GM12892 (cell line): ENCODE measurements around the gene SEPTIN2.
A peak's percentile ranks its signal among the peaks of the same experiment; 100 is the strongest.
"Not testable (repeated sequence)": the region's sequence is repeated elsewhere in the genome, so short reads cannot be mapped to it uniquely, and the experiment has no call there.

ENCODE experiments used
- DNase-seq: peaks from one replicate; pipeline ENCODE4 v3.0.0; 2011; ENCODE audit not compliant: insufficient read length
- FAIRE-seq: peaks from 2 replicates; lab custom pipeline; 2011; peaks lifted over from hg19 to GRCh38; lab: Jason Lieb, UNC
- POLR2A ChIP-seq: IDR thresholded peaks from 2 replicates; pipeline ENCODE4 v1.6.1; 2011; ENCODE audit warnings: low read depth, low read length, control low read depth
- POLR2AphosphoS5 ChIP-seq: IDR thresholded peaks from 2 replicates; pipeline ENCODE4 v1.6.1; 2011; ENCODE audit warnings: low read depth, low read length, control low read depth
- TAF1 ChIP-seq: IDR thresholded peaks from 2 replicates; pipeline ENCODE4 v1.6.1; 2011; ENCODE audit warnings: low read depth, mild to moderate bottlenecking, control low read depth, low read length, borderline replicate concordance

Gene SEPTIN2

DNA sequence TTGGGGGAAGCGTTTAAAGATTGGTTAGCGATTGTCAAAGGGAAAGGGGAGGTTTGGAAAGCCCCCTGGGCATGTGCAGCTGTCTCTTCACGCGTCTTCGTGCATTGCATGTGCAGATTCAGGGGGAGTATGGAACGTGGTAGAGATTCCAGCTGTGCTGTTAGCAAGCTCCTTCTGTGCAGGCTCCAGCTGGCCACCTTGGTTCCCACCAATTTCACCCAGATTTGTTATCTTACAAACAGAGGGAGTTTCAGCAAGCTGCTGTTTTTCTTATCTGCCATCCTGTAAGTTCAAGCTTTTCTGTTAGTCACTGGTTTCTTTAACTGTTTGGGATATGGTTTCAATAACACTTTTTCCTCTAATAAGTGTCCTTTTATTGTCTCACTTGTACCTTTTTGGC lies 70.8 kb downstream of the SEPTIN2 start:
- TF ChIP-seq POLR2AphosphoS5, result no peak
- TF ChIP-seq POLR2A, result no peak
- no peak for TF ChIP-seq TAF1
- no peak for DNase-seq
- FAIRE-seq, result no peak

DNA sequence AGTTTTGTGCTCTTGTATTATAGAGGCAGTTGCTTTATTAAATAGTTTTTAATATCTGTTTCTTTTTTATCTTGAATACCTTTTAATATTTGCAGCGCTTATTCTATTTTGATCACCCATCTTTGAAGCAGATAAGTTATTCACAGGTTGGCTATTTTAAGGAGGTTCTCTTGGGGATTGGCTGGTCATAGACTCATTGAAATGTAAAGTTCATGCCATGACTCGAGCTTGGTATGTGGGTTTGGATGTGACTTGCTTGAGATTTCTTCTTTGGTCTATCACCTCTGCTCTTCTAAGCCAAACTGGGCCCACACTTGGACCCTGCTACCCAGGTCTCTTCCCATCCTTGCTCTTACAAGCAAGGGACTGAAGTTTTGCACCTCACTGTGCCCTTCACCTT lies 74.0 kb downstream of the SEPTIN2 start:
- no peak for TF ChIP-seq POLR2A
- no peak for TF ChIP-seq POLR2AphosphoS5
- no peak for TF ChIP-seq TAF1
- FAIRE-seq (no peak), DNase-seq (no peak)

DNA sequence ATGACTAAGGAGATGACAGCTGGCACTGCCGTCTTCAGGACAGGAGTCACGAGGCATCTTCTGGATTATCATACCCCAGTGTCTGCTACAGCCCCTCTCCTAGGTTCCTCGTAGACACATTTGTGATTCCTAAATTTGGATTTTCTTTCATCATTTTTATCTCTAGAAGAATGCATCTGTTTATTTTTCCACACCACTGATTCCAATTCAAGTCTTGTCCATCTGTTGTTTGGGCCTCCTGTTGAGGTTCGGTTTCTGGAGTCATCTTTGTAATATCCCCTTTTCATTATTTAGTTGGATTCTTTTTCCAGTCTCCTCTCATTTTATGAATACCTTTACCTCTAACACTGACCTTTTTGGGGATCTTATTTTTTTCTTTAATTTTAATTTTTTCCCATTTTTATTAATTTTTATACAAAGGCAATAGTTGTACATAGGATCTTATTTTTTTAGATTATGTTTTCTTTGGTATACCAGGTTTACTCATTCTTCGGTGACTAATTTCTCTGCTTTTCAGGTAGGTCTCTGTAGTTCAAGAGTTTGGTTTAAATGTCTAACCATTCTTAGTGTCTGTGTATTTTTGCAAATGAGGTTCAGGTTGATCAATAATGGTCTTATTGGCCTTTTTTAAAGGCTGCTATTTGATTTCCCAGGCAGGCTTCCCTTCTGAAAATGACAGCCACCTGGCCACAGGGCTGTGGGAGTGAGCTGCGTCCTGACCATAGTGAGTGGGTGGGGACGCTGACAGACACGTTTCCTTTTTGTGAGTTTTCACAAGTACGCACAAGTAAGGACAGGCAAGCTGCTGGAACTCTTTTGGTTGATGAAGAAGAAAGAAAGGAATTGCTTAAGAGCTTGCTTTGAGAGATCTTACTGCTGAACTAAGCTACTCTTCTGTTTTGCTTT lies 74.8 kb downstream of the SEPTIN2 start:
- FAIRE-seq (peak; percentile 92), DNase-seq (peak; percentile 34)
- TF ChIP-seq TAF1, result no peak
- no peak for TF ChIP-seq POLR2AphosphoS5
- no peak for TF ChIP-seq POLR2A

DNA sequence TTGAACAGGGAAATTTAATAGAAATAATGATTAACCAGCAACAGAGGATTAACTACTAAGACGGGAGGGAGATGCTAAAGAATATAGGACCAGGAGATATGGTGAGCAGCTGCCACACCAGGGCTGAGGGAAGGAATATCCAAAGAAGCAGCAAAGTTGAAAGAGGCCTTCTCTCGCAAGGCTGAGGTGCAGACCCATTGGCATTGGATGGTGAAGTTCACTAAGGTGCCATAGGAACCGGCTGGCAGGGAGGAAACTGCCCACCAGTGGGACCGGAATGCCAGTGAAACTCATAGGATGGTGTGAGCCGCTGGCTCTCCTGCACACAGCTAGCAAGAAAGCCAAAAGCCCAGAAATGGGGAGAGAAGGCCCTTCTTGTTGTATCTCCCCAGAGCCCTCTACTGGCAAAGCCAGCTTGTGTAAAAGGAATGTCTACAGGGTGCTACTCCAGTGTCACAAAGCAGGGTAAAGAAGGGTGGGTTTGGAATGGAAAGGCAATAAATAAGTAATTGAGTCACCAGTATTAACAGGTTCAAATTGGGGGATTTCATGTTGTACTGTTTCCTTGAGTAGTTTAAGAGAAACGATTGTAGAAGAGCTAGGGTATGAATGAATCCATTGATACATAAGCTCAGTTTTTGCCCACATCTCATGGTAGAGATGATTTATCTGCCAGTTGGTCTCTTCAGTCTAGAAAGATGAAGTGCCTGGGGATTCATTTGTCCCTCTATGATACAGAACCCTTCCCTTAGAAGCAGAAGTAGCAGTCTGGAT lies 76.4 kb downstream of the SEPTIN2 start:
- TF ChIP-seq POLR2AphosphoS5 (no peak), TAF1 (no peak), POLR2A (no peak)
- FAIRE-seq (peak; percentile 14), DNase-seq (no peak)

DNA sequence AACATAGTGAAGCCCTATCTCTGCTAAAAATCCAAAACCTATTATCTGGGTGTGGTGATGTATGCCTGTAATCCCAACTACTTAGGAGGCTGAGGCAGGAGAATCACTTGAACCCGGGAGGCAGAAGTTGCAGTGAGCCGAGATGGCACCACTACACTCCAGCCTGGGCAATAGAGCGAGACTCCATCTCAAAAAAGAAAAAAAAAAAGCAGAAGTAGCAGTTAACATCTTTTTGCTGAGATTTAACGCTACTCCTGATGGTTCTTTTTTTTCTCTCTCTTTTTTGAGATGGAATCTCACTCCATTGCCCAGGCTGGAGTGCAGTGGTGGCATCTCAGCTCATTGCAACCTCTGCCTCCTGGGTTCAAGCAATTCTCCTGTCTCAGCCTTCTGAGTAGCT lies 77.0 kb downstream of the SEPTIN2 start:
- FAIRE-seq, DNase-seq: not testable (repeated sequence)

DNA sequence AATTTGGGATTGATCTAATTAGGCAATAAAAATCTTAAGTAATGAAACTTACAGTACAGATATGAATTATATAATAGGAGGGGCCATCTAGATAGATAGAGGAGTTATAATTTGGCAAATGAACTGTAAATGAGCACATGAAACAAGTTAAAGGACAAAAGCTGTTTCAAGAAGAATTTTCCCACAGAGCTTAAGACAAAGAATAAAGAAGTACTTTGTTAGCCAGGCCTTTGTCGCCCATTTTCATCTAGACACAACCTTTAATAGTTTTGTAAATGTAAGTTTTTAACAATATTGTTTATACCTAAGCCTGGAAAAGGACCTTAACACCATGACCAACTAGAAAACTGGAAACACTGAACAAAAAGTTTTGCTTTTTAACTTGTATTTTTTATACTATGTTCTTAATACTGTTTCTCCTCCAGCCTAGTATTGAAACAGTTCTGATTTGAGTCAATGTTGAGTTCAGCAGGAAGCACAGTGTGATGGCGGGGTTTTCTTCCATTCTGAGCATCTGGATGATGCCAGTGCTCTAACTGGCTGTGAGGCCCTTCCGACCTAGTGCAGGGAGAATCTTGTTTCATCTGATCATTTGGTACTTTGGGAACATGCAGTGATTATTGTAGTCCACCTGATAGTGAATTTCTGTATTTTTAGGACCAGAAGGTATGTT lies 77.9 kb downstream of the SEPTIN2 start:
- FAIRE-seq (no peak), DNase-seq (no peak)
- no peak for TF ChIP-seq POLR2A
- TF ChIP-seq POLR2AphosphoS5, result no peak
- no peak for TF ChIP-seq TAF1

DNA sequence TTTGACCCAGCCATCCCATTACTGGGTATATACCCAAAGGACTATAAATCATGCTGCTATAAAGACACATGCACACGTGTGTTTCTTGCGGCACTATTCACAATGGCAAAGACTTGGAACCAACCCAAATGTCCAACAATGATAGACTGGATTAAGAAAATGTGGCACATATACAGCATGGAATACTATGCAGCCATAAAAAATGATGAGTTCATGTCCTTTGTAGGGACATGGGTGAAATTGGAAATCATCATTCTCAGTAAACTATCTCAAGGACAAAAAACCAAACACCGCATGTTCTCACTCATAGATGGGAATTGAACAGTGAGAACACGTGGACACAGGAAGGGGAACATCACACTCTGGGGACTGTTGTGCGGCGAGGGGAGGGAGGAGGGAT lies 81.1 kb downstream of the SEPTIN2 start:
- not testable (repeated sequence) for DNase-seq, FAIRE-seq

DNA sequence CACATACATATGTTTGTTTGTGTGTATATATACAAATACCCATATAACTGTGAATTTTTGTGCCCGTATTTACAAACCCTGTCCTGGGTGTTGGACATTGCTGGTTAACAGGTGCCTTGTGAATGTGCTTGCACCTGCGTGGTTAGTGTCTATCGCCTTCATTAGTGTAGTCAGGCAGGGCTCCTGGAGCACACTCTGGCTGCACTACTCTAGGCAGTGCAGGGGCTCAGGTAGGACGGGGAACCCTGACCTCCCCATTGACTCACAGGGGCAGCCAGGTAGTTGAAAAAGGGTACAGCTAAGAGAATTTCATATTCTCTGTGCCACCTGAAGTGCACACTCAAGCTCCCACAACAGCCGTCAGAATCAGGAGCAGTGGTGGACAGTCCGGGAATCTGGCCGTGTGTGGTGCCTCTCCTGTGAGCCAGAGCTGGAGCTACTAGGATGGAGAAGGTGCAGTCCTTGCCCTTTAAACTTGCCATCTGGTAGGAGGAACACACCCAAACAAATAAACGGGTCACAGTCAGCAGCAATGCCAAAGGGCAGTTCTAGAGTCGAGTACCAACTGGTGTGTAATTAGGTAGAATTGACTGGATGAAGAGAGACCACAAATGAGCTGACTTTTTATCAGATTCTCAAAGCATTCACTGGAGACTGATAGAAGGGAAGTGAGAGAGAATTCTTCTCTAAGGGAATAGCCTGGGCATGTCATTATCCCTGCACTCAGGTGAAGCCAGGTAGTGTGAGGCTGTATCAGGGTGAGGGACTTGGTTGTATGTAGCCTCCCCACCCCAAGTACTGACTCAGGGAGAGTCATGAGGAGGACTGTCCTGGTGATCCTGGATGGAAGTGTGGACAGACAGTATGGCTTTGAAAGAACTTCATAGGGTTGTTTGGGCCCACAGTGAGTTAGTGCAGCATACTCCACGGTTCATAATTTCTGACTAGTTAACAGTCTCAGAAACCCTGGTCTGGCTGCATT lies 84.5 kb downstream of the SEPTIN2 start:
- TF ChIP-seq POLR2A, result no peak
- peak; percentile 21 for FAIRE-seq
- DNase-seq, result no peak
